Fibroblast of skin of right quadriceps (primary cell): ENCODE data around the gene LRIG3.
"Not testable (repeated sequence)": the region's sequence is repeated elsewhere in the genome, so short reads cannot be mapped to it uniquely, and the experiment has no call there.

ENCODE experiments used
- DNase-seq: peaks from one replicate; pipeline ENCODE4 v3.0.0-alpha.2; 2013

The LRIG3 gene

GRCh38 chr12:58857206-58857605 lies 63.1 kb downstream of the LRIG3 start:
- not testable (repeated sequence) for DNase-seq

DNA sequence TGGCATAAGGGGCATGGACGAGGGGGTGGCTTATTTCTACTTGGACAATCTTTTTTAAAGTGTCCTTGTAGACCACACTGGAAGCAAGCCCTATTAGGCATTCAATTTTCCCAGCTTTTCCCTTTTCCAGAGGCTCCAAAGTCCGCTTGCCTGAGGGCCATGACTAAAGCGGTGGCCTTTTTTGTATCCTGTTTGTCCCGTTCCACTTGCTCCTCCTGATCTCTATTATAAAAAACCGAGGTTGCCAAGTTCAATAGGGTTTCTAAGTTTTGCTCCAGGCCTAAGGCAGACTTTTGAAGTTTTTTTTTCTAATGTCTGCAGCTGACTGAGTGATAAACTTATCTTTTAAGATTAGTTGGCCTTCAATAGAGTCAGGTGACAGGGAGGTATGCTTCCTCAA lies 64.7 kb downstream of the LRIG3 start:
- DNase-seq = not testable (repeated sequence)

DNA sequence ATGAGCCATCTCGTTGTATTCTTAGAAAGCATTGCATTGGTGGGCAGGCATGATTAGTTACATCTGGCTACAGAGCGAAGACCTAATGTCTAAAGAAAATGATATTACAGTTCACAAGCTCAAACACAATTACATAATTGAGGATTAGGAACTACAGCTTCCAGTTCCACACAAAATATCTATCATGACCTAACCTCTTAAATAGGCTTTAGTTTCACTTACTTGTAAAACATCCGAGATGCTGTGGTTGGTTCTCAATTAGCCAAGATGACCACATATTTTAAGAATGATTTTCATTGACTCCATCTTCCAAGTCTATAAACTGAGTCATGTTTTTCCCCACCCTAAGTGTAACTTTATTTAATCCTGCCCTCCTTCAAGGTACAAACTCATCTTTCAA lies 69.5 kb downstream of the LRIG3 start:
- peak; percentile 39 for DNase-seq

DNA sequence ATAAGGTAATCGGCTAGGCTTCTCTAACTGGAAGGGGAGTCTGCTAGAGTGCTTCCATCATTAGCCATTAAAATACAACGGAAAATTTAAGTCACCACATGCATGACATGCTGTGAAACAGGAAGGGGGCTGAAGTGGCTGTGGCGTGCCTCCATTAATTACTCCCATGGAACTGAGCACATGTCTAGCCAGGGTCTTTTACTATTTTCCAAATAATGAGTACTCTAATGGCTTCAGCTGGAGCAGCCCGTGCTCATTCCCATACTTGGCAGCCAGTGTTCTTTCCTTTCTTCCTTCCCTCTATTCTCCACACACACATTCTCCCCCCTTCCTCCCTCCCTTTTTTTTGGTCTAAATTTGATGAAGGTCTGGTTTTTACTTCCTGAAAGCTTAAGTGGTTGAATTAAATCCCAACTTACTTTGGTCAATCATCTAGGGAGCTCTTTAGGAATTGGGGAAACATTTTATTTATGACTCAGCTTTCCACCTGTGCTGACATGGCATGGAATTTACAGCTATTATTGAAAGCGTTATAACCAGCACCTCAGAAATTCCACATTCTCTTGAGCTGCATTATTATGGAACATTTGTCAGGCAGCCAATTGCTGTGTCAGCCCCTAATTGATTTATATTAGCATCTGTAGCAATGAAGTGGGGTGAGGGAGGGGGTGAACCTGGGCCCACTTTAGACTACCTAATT lies 72.3 kb downstream of the LRIG3 start:
- no peak for DNase-seq

DNA sequence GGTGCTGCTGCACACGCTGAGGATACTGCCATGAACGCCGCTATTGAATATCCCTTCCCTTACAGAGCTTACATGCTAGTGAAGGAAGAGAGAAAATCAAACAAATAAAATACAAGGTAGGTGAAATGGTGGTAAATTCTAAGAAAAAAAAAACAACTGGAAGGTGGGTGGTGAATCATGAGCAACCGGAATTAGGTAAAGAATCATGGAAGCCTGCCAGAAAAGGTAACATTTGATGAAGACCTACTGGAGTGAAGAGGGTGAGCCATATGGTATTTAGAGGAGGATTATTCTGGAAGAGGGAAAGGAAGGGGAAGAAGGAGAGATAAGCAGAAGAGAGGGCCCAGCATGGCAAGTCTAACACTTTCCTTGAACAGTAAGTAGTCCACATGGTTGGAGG lies 76.1 kb downstream of the LRIG3 start:
- DNase-seq = no peak

- DNase-seq = no peak
Measured at GRCh38 chr12:58841058-58841798, 79.1 kb downstream of the LRIG3 start.

DNA sequence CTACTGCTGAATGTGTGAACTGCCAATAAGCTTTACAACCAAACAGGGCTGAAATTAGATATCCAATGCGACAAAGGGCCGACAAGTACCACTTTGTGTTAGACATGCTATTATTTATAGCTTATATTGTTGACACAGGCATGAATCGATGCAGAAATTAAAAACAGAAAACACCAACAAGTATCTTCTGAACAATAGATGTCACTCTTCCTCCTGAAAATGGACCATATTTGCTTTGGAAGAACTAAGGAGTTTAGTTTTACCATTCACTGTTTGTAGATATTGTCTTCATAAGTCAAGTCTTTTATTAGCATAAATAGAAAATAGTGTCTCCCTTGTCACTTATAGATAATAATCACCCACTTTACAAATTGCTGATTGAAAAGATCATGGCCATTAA lies 86.5 kb downstream of the LRIG3 start:
- DNase-seq = no peak

- no peak for DNase-seq
Measured at GRCh38 chr12:58832920-58833319, 87.4 kb downstream of the LRIG3 start.
